HEK293T (cell line): ENCODE results near the gene IST1.

Source experiments
- CTCF ChIA-PET: fragments of 350-600 bp; formaldehyde crosslinking; extraction: SDS; loops from one replicate; lab custom pipeline; 2021; ENCODE audit warnings: antibody characterized with exemption, inconsistent platforms; lab: Yijun Ruan, JAX
- POLR2A ChIA-PET: fragments of 350-600 bp; formaldehyde crosslinking; extraction: SDS; loops from one replicate; lab custom pipeline; 2020; ENCODE audit warnings: antibody characterized with exemption, inconsistent platforms; lab: Yijun Ruan, JAX
- DNase-seq: peaks from one replicate; pipeline ENCODE4 v3.0.0; 2012; ENCODE audit warnings: mixed read lengths; ENCODE audit errors: extremely low spot score
- ARNT ChIP-seq: fragments of 450-650 bp; IDR thresholded peaks from 2 replicates; pipeline ENCODE4 v1.6.1; 2017; ENCODE audit warnings: mild to moderate bottlenecking
- BHLHE40 ChIP-seq: fragments of 450-650 bp; IDR thresholded peaks from 2 replicates; pipeline ENCODE4 v1.6.1; 2016; ENCODE audit warnings: mild to moderate bottlenecking, moderate library complexity, borderline replicate concordance
- CTBP1 ChIP-seq: fragments of 450-650 bp; IDR thresholded peaks from 2 replicates; pipeline ENCODE4 v1.6.1; 2016; ENCODE audit warnings: borderline replicate concordance
- ELF4 ChIP-seq: fragments of 450-650 bp; IDR thresholded peaks from 2 replicates; pipeline ENCODE4 v1.6.1; 2017; ENCODE audit warnings: antibody characterized with exemption
- FOXA1 ChIP-seq: fragments of 450-650 bp; IDR thresholded peaks from 2 replicates; pipeline ENCODE4 v1.6.1; 2016; ENCODE audit warnings: mild to moderate bottlenecking
- FOXK2 ChIP-seq: fragments of 450-650 bp; IDR thresholded peaks from 2 replicates; pipeline ENCODE4 v1.6.1; 2016; ENCODE audit warnings: mild to moderate bottlenecking
- FOXM1 ChIP-seq: fragments of 450-650 bp; IDR thresholded peaks from 2 replicates; pipeline ENCODE4 v1.6.1; 2017; ENCODE audit warnings: mild to moderate bottlenecking, borderline replicate concordance
- HDGF ChIP-seq: fragments of 450-650 bp; IDR thresholded peaks from 2 replicates; pipeline ENCODE4 v1.6.1; 2017; ENCODE audit warnings: antibody characterized with exemption, borderline replicate concordance
- L3MBTL2 ChIP-seq: fragments of 450-650 bp; conservative IDR thresholded peaks from 2 replicates; pipeline ENCODE4 v1.6.1; 2016; ENCODE audit warnings: mild to moderate bottlenecking
- LEF1 ChIP-seq: fragments of 450-650 bp; IDR thresholded peaks from 2 replicates; pipeline ENCODE4 v1.6.1; 2017; ENCODE audit warnings: mild to moderate bottlenecking, borderline replicate concordance
- NFRKB ChIP-seq: fragments of 450-650 bp; IDR thresholded peaks from 2 replicates; pipeline ENCODE4 v1.6.1; 2016; ENCODE audit warnings: mild to moderate bottlenecking, moderate library complexity
- SP1 ChIP-seq: fragments of 450-650 bp; IDR thresholded peaks from 2 replicates; pipeline ENCODE4 v1.6.1; 2017
- SUZ12 ChIP-seq: fragments of 450-650 bp; IDR thresholded peaks from 2 replicates; pipeline ENCODE4 v1.6.1; 2016; ENCODE audit warnings: mild to moderate bottlenecking
- TARDBP ChIP-seq: fragments of 450-650 bp; IDR thresholded peaks from 2 replicates; pipeline ENCODE4 v1.6.1; 2016
- ZNF384 ChIP-seq: fragments of 450-650 bp; IDR thresholded peaks from 2 replicates; pipeline ENCODE4 v1.6.1; 2016
- TF ChIP-seq, protein P1 (sequence below): fragments of 450-650 bp; IDR thresholded peaks from 2 replicates; pipeline ENCODE4 v1.6.1; 2016

IST1 gene

DNA sequence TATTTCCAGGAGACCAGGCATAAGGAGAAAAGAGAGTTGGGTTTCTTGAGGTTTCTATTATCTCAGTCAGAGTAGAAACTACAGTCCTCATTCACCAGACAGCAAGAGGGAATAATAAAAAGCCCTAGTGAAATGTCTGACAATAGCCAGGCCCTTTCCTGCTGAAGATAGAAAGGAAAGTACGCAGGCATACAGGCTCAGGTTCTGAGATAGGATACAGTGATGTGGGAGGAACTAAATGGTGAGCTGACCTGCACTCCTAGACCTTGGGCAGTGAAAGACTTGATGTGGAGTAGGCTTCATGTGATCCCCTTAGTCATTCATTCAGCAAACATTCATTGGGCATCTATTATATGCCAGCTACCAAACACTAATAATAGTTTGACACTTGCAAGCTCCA is 26.2 kb upstream of the IST1 start:
- CTCF ChIA-PET, result no interaction called here
- no peak for DNase-seq
- no peak for TF ChIP-seq CTBP1
- no peak for TF ChIP-seq TARDBP
- TF ChIP-seq HDGF, result no peak
- no peak for TF ChIP-seq ARNT
- TF ChIP-seq FOXK2, result no peak
- TF ChIP-seq BHLHE40, result no peak
- POLR2A ChIA-PET, result interaction anchor here (0.7 kb wide), 1 partner anchor 407 kb away, joined by 3 read pairs; the partner anchor contains the start of gene ZNF23

GRCh38 chr16:71870818-71871217 is 24.5 kb upstream of the IST1 start:
- TF ChIP-seq LEF1 (no peak), FOXA1 (no peak), HDGF (no peak), TARDBP (no peak), FOXM1 (no peak), BHLHE40 (no peak), L3MBTL2 (no peak), ARNT (no peak), ZNF384 (no peak), NFRKB (no peak), CTBP1 (no peak), SP1 (no peak), SUZ12 (no peak), ELF4 (no peak), FOXK2 (no peak)
- TF ChIP-seq, protein P1, sequence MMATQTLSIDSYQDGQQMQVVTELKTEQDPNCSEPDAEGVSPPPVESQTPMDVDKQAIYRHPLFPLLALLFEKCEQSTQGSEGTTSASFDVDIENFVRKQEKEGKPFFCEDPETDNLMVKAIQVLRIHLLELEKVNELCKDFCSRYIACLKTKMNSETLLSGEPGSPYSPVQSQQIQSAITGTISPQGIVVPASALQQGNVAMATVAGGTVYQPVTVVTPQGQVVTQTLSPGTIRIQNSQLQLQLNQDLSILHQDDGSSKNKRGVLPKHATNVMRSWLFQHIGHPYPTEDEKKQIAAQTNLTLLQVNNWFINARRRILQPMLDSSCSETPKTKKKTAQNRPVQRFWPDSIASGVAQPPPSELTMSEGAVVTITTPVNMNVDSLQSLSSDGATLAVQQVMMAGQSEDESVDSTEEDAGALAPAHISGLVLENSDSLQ, result no peak
- CTCF ChIA-PET, result interaction anchor here (0.6 kb wide), 1 partner anchor 12 kb away, joined by 3 read pairs; no protein-coding TSS in a partner anchor
- POLR2A ChIA-PET, result interaction anchor here (1.2 kb wide), 1 partner anchor 11 kb away, joined by 3 read pairs; no protein-coding TSS in a partner anchor
- no peak for DNase-seq

GRCh38 chr16:71873199-71873598 is 22.1 kb upstream of the IST1 start:
- DNase-seq, result no peak
- TF ChIP-seq ELF4 (no peak), FOXK2 (no peak), SP1 (no peak), LEF1 (no peak), ZNF384 (no peak), SUZ12 (no peak), FOXM1 (no peak), NFRKB (no peak), FOXA1 (no peak), BHLHE40 (no peak), ARNT (no peak), HDGF (no peak), CTBP1 (no peak), TARDBP (no peak), L3MBTL2 (no peak)
- TF ChIP-seq, protein P1, result no peak
- ChIA-PET CTCF (interaction anchor here (3.2 kb wide), 1 partner anchor 10 kb away, joined by 14 read pairs; the partner anchor contains the start of gene ZNF821), POLR2A (interaction anchor here (1.2 to 1.6 kb wide), 2 partner anchors 10 to 27 kb away, joined by 3 to 4 read pairs; no protein-coding TSS in a partner anchor)

DNA sequence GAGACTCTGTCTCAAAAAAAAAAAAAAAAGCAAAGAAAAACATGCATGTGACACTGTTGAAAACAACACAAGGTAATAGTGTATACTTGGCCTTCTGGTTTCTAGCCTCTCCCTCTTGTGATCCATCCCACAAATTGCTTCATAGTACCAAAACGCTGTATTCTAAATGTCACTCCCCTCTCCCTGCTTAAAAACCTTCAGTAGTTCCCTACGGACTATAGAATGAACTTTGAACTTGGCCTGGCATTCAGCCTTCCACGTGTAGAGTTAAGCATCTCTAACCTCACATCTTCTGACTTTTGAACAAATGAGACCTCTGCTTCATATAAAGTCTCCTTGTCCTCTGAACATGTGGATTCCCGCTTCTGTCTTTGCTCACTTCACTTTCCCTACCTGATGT is 16.4 kb upstream of the IST1 start:
- no peak for DNase-seq
- CTCF ChIA-PET, result no interaction called here
- POLR2A ChIA-PET, result interaction anchor here (1.0 kb wide), 1 partner anchor 70 kb away, joined by 3 read pairs; the partner anchor contains the start of gene AP1G1
- TF ChIP-seq ARNT (no peak), HDGF (no peak), LEF1 (no peak), L3MBTL2 (no peak), CTBP1 (no peak)

DNA sequence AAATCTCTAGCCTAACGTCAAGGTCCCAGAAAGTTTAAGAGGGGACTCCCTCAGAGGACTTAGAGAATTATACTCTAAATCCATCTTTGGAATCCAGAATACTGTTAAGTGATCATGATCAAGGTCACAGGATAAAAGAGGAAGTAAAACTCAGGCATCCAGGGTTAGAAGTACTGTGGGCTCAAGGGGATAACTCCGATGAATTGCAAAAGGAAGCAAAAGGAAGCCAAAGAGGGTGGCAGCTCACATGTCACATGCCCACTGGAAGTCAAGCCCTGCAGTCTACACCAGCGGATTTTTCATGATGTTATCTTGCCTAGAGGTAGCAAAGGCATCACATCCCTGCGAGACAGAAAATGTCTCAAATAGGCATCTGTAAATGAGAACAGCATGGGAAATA is 15.2 kb upstream of the IST1 start:
- DNase-seq, result no peak
- POLR2A ChIA-PET, result no interaction called here
- CTCF ChIA-PET, result no interaction called here
- no peak for TF ChIP-seq ZNF384
- no peak for TF ChIP-seq ARNT
- TF ChIP-seq CTBP1, result no peak
- no peak for TF ChIP-seq ELF4
- no peak for TF ChIP-seq HDGF

DNA sequence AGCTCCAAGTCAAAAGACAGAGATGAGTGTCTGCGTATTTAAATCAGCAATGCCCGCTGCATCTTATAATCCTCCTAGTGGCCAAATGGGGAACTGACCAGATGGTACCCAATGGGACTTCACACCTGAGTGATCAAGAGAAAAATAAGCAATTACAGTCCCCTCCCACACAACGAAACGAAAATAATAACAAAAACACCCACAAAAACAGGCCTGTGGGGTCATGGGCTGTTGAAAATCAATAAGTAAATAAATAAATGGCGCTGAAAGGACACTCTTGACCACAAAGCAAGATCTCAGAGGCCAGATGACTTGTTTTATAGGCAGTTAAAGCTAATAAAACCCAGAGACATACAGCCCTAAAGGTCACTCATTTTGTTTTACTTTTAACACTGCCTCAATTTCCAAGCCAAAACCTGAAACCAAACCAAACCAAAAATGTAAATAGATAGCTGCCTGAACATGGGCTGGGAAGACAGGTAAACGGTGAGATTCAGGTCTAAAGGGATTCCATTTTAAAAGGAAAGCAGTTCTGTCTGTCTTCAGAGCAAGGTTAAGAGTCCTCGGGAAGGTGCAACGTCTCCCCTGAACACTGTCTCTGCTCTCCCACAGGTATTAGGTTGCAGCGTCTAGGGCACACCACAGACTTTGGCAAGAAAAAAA is 12.7 kb upstream of the IST1 start:
- peak; percentile 69 for DNase-seq
- TF ChIP-seq FOXK2 (no peak), CTBP1 (0 out of 2 replicates have a peak, but pooled peaks have one; percentile 14), LEF1 (no peak), FOXM1 (no peak)
- POLR2A ChIA-PET, result interaction anchor here (0.6 to 3.5 kb wide), 9 partner anchors 10 to 211 kb away, joined by 3 to 19 read pairs (median 4); partner anchors contain the start of genes AP1G1, ATXN1L, DHX38 and IST1
- CTCF ChIA-PET, result interaction anchor here (0.7 to 2.4 kb wide), 17 partner anchors 10 to 201 kb away, joined by 3 to 14 read pairs (median 3); partner anchors contain the start of gene ATXN1L
